Activated CD4-positive, CD25-positive, alpha-beta regulatory T cell treated with anti-CD3 and anti-CD28 coated beads, Interleukin-2, amount 50 U/mL, for 24 hours (primary cell): Measurements from ENCODE around the gene NEU3.

Source experiments
- ATAC-seq, 2 donors: fragments of 150-1000 bp; cut with Tn5 transposase; one replicate each; pipeline ENCODE4 v1.10.0; 2021; ENCODE audit warnings: mild to moderate bottlenecking in 1 of 2, moderate library complexity in 1 of 2

Gene NEU3

GRCh38 chr11:75066061-75066460, 77.3 kb downstream of the NEU3 start:
- no peak for ATAC-seq
